K562 (cell line): ENCODE data around the gene HAPLN2. TPM values are rescaled to one million over a fixed set of nuclear protein-coding genes. Genes with fewer than 3 reads are reported as not detected.
A peak's percentile ranks its signal among the peaks of the same experiment; 100 is the strongest.

Experiments
- ATAC-seq: fragments of 200-7000 bp; cut with Tn5 transposase; 3 replicates; pipeline ENCODE4 v1.9.1; 2020; ENCODE audit warnings: moderate library complexity
- BruUV-seq: library from RNA; stranded (reverse); fragments of 400-500 nt; replicated peaks from 2 replicates; lab custom pipeline; 2021; lab: Mats Ljungman, UMichigan
- CTCF ChIA-PET: fragments of 300-600 bp; formaldehyde crosslinking; extraction: SDS; loops from one replicate; lab custom pipeline; 2021; ENCODE audit warnings: low intra/inter-chr PET ratio; lab: Yijun Ruan, JAX
- POLR2A ChIA-PET: fragments of 300-600, 350-650 bp; sonication (Branson Sonifier 250); formaldehyde crosslinking; extraction: SDS; loops from one replicate; lab custom pipeline; 2021; ENCODE audit warnings: antibody characterized with exemption, inconsistent platforms; lab: Yijun Ruan, JAX
- DNase-seq, 4 experiments: peaks; one replicate each; pipeline versions ENCODE4 v3.0.0 to v3.0.0-alpha.2; 2011 to 2018; ENCODE audit warnings: low spot score in 3 of 4, mixed read lengths in 3 of 4; ENCODE audit errors: extremely low read depth in 1 of 4
- FAIRE-seq: peaks from 2 replicates; lab custom pipeline; 2011; peaks lifted over from hg19 to GRCh38; lab: Jason Lieb, UNC
- H2AFZ ChIP-seq: 2 replicates; pipeline ENCODE4 v1.6.0; 2011; ENCODE audit warnings: low read depth, low read length, control low read depth, inconsistent platforms
- H3K27ac ChIP-seq: fragments of 200-600 bp; 3 replicates; pipeline ENCODE4 v1.8.0; 2011; ENCODE audit warnings: low read depth, mild to moderate bottlenecking, control low read depth, inconsistent platforms, low read length, moderate library complexity, mixed read lengths; ENCODE audit errors: extremely low read depth
- H3K27me3 ChIP-seq, 2 experiments: fragments of 300-600 bp in 1 of 2; 2 replicates in 1 of 2; 3 replicates in 1 of 2; pipeline versions ENCODE4 v1.6.0 to v1.8.0; 2011; ENCODE audit warnings: inconsistent platforms in 2 of 2, low read length in 2 of 2, mild to moderate bottlenecking in 1 of 2, mixed read lengths in 1 of 2, moderate library complexity in 1 of 2; ENCODE audit not compliant: control insufficient read depth in 2 of 2, insufficient read depth in 2 of 2
- H3K36me3 ChIP-seq: fragments of 300-600 bp; 3 replicates; pipeline ENCODE4 v1.8.0; 2011; ENCODE audit warnings: mild to moderate bottlenecking, low read length, inconsistent platforms; ENCODE audit not compliant: control insufficient read depth, insufficient read depth
- H3K4me1 ChIP-seq, 2 experiments: fragments of 200-600 bp in 1 of 2; replicated peaks in 1 of 2; 2 replicates in 1 of 2; 3 replicates in 1 of 2; pipeline versions ENCODE4 v1.5.1 to v1.8.0; 2011; ENCODE audit warnings: inconsistent platforms in 2 of 2, low read length in 2 of 2, mild to moderate bottlenecking in 1 of 2, mixed read lengths in 1 of 2, moderate library complexity in 1 of 2; ENCODE audit not compliant: control insufficient read depth in 2 of 2, insufficient read depth in 2 of 2
- H3K4me2 ChIP-seq: 2 replicates; pipeline ENCODE4 v1.6.1; 2011; ENCODE audit warnings: low read length, control low read depth, inconsistent platforms, mixed read lengths; ENCODE audit not compliant: insufficient read depth
- H3K4me3 ChIP-seq: fragments of 200-600 bp; sonication (generic), shearing (Covaris generic); 2 replicates; pipeline ENCODE4 v1.5.1; 2016; ENCODE audit warnings: control low read depth, inconsistent platforms
- H3K79me2 ChIP-seq: fragments of 200-600 bp; 3 replicates; pipeline ENCODE4 v1.8.0; 2011; ENCODE audit warnings: low read length, inconsistent platforms; ENCODE audit not compliant: control insufficient read depth, insufficient read depth
- H3K9ac ChIP-seq, 2 experiments: 2 replicates each; pipeline versions ENCODE4 v1.6.0 to v1.6.1; 2011; ENCODE audit warnings: low read depth in 2 of 2, low read length in 2 of 2, control low read depth in 1 of 2, inconsistent platforms in 1 of 2, mild to moderate bottlenecking in 1 of 2, mixed read lengths in 1 of 2; ENCODE audit not compliant: insufficient read depth in 1 of 2
- H3K9me1 ChIP-seq: one replicate; pipeline ENCODE4 v1.6.0; 2011; ENCODE audit warnings: inconsistent platforms, mild to moderate bottlenecking, low read length, moderate library complexity; ENCODE audit not compliant: control insufficient read depth, insufficient read depth
- H3K9me3 ChIP-seq: replicated peaks from 2 replicates; pipeline ENCODE4 v1.5.1; 2011; ENCODE audit warnings: low read depth, low read length, inconsistent platforms; ENCODE audit not compliant: control insufficient read depth, insufficient read depth
- H4K20me1 ChIP-seq: replicated peaks from 2 replicates; pipeline ENCODE4 v1.6.1; 2011; ENCODE audit warnings: low read length, inconsistent platforms, mixed read lengths; ENCODE audit not compliant: control insufficient read depth, insufficient read depth
- ETV5 ChIP-seq: sonication (generic); formaldehyde crosslinking; IDR thresholded peaks from 2 replicates; pipeline ENCODE4 v1.4.0; 2020; ENCODE audit warnings: low read depth, mild to moderate bottlenecking, missing genetic modification reagents
- HDAC2 ChIP-seq: fragments of 450-650 bp; IDR thresholded peaks from 2 replicates; pipeline ENCODE4 v1.6.1; 2016; ENCODE audit warnings: mild to moderate bottlenecking
- ZNF133 ChIP-seq: fragments of 250-450 bp; sonication (Bioruptor Pico); IDR thresholded peaks from 2 replicates; pipeline ENCODE4 v1.4.0; 2020; ENCODE audit warnings: mild to moderate bottlenecking
- WGBS: fragments of 100-300 bp; shearing (Covaris generic); methylation state at CpG from one replicate; pipeline ENCODE4 v1.1.6; 2016; ENCODE audit warnings: low coverage, mixed read lengths; ENCODE audit not compliant: insufficient coverage; ENCODE audit errors: missing lambda C conversion rate; 5-methylcytosine and 5-hydroxymethylcytosine counted together
- in situ Hi-C: fragments of 300-500 bp; cut with MboI; formaldehyde crosslinking; loops from 4 replicates; pipeline ENCODE4 v1.15.0; 2018; ENCODE audit warnings: inconsistent platforms, mixed read lengths
- intact Hi-C: fragments of 100-400 bp; cut with micrococcal nuclease; formaldehyde crosslinking; loops from 2 replicates; pipeline ENCODE4 v1.14.2; 2022
- polyA plus RNA-seq, 8 experiments: library from polyadenylated mRNA; depleted of rRNA in 4 of 8; stranded (reverse) in 5 of 8; unstranded in 3 of 8; fragments of >200 nt; fragmentation: Nextera tagmentation in 2 of 8; fragmentation: Illumina TruSeq in 1 of 8; extraction: Ambion mirVana in 2 of 8; extraction: Trizol in 1 of 8; gene quantifications; 2 replicates each; pipeline versions ENCODE4 v1.2.1 to v1.2.3, GENCODE V29; 2011 to 2014; ENCODE audit warnings: inconsistent platforms in 1 of 8, missing spikeins in 1 of 8
- total RNA-seq, 7 experiments: library from RNA; depleted of rRNA in 6 of 7; stranded (reverse); fragments of >200 nt in 6 of 7; fragmentation: Illumina TruSeq in 2 of 7; extraction: Trizol in 2 of 7; gene quantifications; 2 replicates each; pipeline versions ENCODE4 v1.2.1 to v1.2.3, GENCODE V29; 2011 to 2021; ENCODE audit warnings: low replicate concordance in 1 of 7
- TF ChIP-seq, protein P1 (sequence below): IDR thresholded peaks from 2 replicates; pipeline ENCODE4 v1.6.1; 2012; ENCODE audit warnings: low read depth, low read length, improper control_type of control experiment, borderline replicate concordance

Gene HAPLN2
- total and polyA plus RNA-seq, 9 of the 15 experiments (the other 6 are each of a cell fraction or from before 2014, with no cell fraction given) = 0.14 to 5.2 (median 3.8) TPM; not detected in 4

DNA sequence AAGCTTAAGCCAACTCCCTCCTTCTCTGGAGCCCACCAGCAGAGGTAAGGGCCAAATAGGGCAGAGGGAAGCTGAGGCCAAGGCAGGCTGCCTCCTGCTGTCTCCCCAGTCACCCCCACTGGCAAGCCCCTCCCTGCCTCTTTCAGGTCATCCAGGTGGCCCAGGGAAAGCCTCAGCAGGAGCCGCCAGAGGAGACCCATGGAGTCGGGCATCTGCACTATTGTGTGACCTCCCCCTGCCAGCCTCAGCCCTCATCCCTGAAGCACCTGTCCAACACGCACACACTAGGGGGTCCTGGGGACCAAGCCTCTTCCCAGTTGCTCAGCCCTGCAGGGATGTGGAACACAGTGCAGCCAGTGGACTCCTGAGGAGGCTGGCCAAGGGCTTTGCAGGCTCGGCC, 32.9 kb upstream of the HAPLN2 start:
- H3K4me3 ChIP-seq = no peak overlapping the region
- no peak for FAIRE-seq

More for the DNA sequence above, 32.9 kb upstream of the HAPLN2 start:
- Histone ChIP-seq H3K9me3 (no peaks in the 10 kb centered on the region), H3K4me1 (peaks cover 7 to 10% of the 10 kb centered on the region in 2 experiments; a peak in 4 of 5 replicates), H3K27me3 (no peaks in the 10 kb centered on the region), H3K4me2 (no peak overlapping the region), H4K20me1 (no peaks in the 10 kb centered on the region), H3K27ac (no peak overlapping the region), H3K9ac (peak overlapping the region in 1 of 2 experiments; percentile 53; a peak in 2 of 4 replicates), H3K36me3 (no peaks in the 10 kb centered on the region), H3K9me1 (no peaks in the 10 kb centered on the region), H2AFZ (no peak overlapping the region), H3K79me2 (peaks cover 2% of the 10 kb centered on the region; the same call in 2 of the 3 replicates)
- ChIA-PET CTCF (interaction anchor here (4.6 kb wide), 1 partner anchor 22 kb away, joined by 77 read pairs; no protein-coding TSS in a partner anchor), POLR2A (interaction anchor here (1.2 kb wide), 1 partner anchor 9 kb away, joined by 4 read pairs; no protein-coding TSS in a partner anchor)
- BruUV-seq = no TSS peak
- TF ChIP-seq, protein P1, sequence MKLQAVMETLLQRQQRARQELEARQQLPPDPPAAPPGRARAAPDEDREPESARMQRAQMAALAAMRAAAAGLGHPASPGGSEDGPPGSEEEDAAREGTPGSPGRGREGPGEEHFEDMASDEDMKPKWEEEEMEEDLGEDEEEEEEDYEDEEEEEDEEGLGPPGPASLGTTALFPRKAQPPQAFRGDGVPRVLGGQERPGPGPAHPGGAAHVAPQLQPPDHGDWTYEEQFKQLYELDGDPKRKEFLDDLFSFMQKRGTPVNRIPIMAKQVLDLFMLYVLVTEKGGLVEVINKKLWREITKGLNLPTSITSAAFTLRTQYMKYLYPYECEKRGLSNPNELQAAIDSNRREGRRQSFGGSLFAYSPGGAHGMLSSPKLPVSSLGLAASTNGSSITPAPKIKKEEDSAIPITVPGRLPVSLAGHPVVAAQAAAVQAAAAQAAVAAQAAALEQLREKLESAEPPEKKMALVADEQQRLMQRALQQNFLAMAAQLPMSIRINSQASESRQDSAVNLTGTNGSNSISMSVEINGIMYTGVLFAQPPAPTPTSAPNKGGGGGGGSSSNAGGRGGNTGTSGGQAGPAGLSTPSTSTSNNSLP = no peak
- TF ChIP-seq HDAC2 = no peak
- TF ChIP-seq ZNF133 (CRISPR knock-in tag) = no peak
- TF ChIP-seq ETV5 (CRISPR knock-in tag) = no peak
- in situ Hi-C loops (no loop called here), intact Hi-C loops (no loop called here)
- ATAC-seq (no peak), DNase-seq (no peak)
- WGBS = 35% methylated on average over 4 of the region's 4 CpGs
